Dedifferentiated amniotic fluid mesenchymal stem cell (primary cell): ENCODE measurements around the gene HSD3B2.
"Not testable (repeated sequence)": the region's sequence is repeated elsewhere in the genome, so short reads cannot be mapped to it uniquely, and the experiment has no call there.

Experiments
- DNase-seq: peaks from one replicate; pipeline ENCODE4 v3.0.0-alpha.2; 2016; ENCODE audit errors: extremely low spot score

HSD3B2 gene

GRCh38 chr1:119414950-119415349 is at the start of gene HSD3B2:
TSS of gene HSD3B2 (plus strand) at chr1:119415150. CDS start at chr1:119415420, 270 bp downstream.
- DNase-seq = no peak

GRCh38 chr1:119366424-119366823 is 48.5 kb upstream of the HSD3B2 start:
- no peak for DNase-seq

GRCh38 chr1:119367432-119368124 is 47.4 kb upstream of the HSD3B2 start:
- peak; percentile 65 for DNase-seq

GRCh38 chr1:119368554-119368953 is 46.4 kb upstream of the HSD3B2 start, which contains the start of gene HAO2:
TSS of gene HAO2 (plus strand) at chr1:119368785. CDS start at chr1:119381086, 12,301 bp downstream.
- DNase-seq = no peak

GRCh38 chr1:119370748-119371147 is 44.2 kb upstream of the HSD3B2 start:
- no peak for DNase-seq

- DNase-seq = no peak
These were observed 43.1 kb upstream of the HSD3B2 start for GRCh38 chr1:119371815-119372214.

- no peak for DNase-seq
These were observed 42.4 kb upstream of the HSD3B2 start for GRCh38 chr1:119372503-119373086.

- DNase-seq = no peak
These were observed 41.5 kb upstream of the HSD3B2 start for GRCh38 chr1:119373465-119373864.

GRCh38 chr1:119374208-119374874 is 40.6 kb upstream of the HSD3B2 start:
- DNase-seq = no peak

GRCh38 chr1:119375366-119375765 is 39.6 kb upstream of the HSD3B2 start:
- no peak for DNase-seq

GRCh38 chr1:119376594-119376993 is 38.4 kb upstream of the HSD3B2 start:
- no peak for DNase-seq

- DNase-seq = not testable (repeated sequence)
These were observed 37.4 kb upstream of the HSD3B2 start for GRCh38 chr1:119377594-119377993.

- no peak for DNase-seq
These were observed 35.8 kb upstream of the HSD3B2 start for GRCh38 chr1:119379117-119379516.

- DNase-seq = no peak
These were observed 34.6 kb upstream of the HSD3B2 start for GRCh38 chr1:119380304-119380703.

GRCh38 chr1:119380983-119381662 is 33.8 kb upstream of the HSD3B2 start:
- DNase-seq = no peak

GRCh38 chr1:119384591-119384990 is 30.4 kb upstream of the HSD3B2 start:
- DNase-seq = no peak

GRCh38 chr1:119385650-119386049 is 29.3 kb upstream of the HSD3B2 start:
- no peak for DNase-seq

GRCh38 chr1:119387858-119388257 is 27.1 kb upstream of the HSD3B2 start:
- no peak for DNase-seq

GRCh38 chr1:119388450-119388849 is 26.5 kb upstream of the HSD3B2 start:
- DNase-seq = no peak

- DNase-seq = no peak
These were observed 24.4 kb upstream of the HSD3B2 start for GRCh38 chr1:119390526-119390925.

- DNase-seq = no peak
These were observed 23.2 kb upstream of the HSD3B2 start for GRCh38 chr1:119391749-119392148.

GRCh38 chr1:119394085-119394484 is 20.9 kb upstream of the HSD3B2 start:
- DNase-seq = no peak
